DOHH2 (cell line): ENCODE data around the gene S100A16.

Source experiments
- CTCF ChIP-seq: fragments of 200-600 bp; sonication (generic); IDR thresholded peaks from one replicate; pipeline ENCODE4 v1.5.1; 2014; ENCODE audit warnings: antibody characterized with exemption, mild to moderate bottlenecking, low read depth, low read length; ENCODE audit not compliant: poor library complexity, severe bottlenecking
- EZH2phosphoT487 ChIP-seq: fragments of 200-600 bp; sonication (generic); IDR thresholded peaks from 2 replicates; pipeline ENCODE4 v1.6.1; 2017; ENCODE audit warnings: borderline replicate concordance, mild to moderate bottlenecking, antibody characterized with exemption, low read length, moderate library complexity, mixed read lengths

GRCh38 chr1:153592748-153593147 lies 20.2 kb downstream of the S100A16 start:
- TF ChIP-seq CTCF (no peak), EZH2phosphoT487 (no peak)
